Right renal pelvis (tissue), 4 donors: ENCODE measurements around the gene GJB5. TPM values are rescaled to one million over a fixed set of nuclear protein-coding genes. Genes with fewer than 3 reads are reported as not detected.
"Not testable (repeated sequence)": the region's sequence is repeated elsewhere in the genome, so short reads cannot be mapped to it uniquely, and the experiment has no call there.

Experiments
- DNase-seq, 4 donors: peaks; one replicate each; pipeline ENCODE4 v3.0.0-alpha.2; 2013; ENCODE audit warnings: low read depth in 4 of 4, low spot score in 3 of 4, missing footprints in 1 of 4
- polyA plus RNA-seq, 4 donors: library from polyadenylated mRNA; unstranded; fragments of 120-200 nt; gene quantifications; one replicate each; pipeline ENCODE4 v1.2.1, GENCODE V29; 2013; ENCODE audit not compliant: insufficient read length in 4 of 4

Gene GJB5
- polyA plus RNA-seq = under 1 TPM in 3 of 4 donors, not detected in 1; 0.19 to 0.54 (median 0.31) TPM

DNA sequence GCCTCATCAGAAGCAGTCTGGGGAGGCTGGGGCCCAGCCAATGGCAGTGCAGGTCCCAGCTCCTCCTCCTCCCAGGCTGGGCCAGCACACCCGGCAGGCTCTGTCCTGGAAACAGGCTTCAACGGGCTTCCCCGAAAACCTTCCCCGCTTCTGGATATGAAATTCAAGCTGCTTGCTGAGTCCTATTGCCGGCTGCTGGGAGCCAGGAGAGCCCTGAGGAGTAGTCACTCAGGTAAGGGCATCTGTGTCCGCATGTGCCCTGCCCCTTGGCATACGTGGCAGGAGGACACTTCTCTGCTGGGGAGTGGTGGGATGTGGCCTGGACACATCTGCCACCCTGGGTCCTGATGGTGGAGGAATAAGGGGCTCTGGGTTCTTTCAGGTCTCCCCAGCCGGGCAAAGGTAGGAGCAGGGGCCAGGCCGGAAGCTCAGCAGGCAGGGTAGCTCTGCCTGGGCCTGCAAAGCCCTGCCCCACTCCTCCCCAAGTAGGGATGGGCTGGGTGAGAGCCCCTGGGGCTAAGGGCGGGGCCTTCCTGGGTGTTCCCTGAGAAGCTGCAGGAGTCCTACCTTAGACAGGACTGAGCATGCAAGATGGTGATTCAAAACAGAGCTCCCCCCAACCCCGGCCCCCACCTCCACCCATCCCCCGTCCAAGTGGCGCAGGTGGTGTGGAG, at the start of gene GJB5:
Gene GJB5, plus strand, starts transcription at position 84 of the 674 bp plus-strand sequence. CDS start 2,284 bp downstream, outside the sequence.
- DNase-seq = no peak

GRCh38 chr1:34705077-34705476, 49.8 kb upstream of the GJB5 start:
- no peak for DNase-seq

GRCh38 chr1:34708106-34708505, 46.7 kb upstream of the GJB5 start:
- no peak for DNase-seq

- DNase-seq = peak in 2 of 4 donors; percentile 22 to 38
Measured at GRCh38 chr1:34709547-34709946, 45.3 kb upstream of the GJB5 start.

DNA sequence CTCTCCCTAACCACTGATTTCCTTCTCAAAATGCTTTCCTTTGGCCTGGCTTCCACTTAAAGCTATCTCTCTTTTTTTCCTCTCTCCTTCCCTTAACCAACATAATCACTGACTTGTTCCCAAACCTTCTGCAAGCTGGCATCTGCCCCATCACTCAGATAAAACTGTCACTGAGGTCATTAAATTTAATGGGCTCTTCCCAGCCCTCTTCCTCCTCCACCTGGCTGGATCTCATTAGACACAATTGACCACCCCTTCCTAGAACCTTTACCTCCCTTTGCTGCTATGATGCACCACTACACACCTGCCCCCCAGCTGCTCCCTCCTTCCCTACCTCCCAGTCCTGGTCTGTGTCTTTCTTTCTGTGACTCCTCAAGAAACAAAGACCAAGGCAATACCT, 44.0 kb upstream of the GJB5 start:
- peak in 1 of 4 donors; percentile 24 for DNase-seq

DNA sequence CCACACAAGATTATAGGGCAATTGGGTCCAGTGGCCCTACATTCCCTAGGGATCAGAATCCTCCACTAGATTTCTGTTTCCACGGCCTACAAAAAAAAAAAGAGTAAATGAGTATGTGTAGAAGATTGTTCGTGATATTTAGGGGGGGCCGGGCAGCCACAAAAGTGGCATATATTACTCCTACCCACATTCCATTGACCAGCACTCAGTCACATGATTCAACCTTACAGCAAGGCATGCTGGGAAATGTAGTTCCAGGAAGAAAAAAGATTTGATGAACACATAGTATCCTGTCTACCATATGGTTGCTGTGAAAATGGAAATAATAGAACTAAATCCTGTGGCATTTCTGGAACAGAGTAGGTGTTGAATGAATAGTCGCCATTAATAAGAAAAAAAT, 43.4 kb upstream of the GJB5 start:
- DNase-seq = no peak

DNA sequence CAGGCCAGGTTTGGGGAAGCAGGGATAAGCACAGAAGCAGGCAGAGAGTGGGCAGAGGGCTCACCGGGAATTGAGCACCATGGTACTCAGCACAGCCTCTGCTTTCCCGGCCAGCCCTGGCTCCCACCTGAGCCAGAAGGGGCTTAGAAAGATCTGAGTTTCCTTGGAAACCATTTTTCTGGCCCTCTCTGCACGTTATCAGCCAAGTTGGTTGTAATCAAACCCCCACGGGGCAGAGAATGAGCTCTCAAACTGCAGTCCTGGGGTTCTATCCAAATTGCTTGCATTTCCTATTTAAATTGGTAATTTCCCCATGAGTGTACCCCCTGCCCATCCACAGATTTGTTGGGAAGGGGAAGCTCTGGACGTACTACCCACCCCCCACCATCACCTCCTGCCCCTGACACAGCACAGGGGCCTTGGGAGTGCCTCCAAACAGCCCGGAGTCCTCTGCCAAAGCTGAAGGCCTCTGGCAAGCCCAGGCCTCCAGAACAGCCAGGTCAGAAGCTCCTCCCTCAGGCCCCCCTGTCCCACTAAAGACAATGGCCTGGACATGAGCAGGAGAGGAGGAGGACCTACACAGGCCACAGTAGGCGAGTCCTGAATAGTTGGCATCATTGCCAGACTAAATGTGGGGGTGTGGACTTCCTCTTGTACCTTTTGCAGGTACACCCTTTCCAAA, 42.7 kb upstream of the GJB5 start:
- no peak for DNase-seq

GRCh38 chr1:34713443-34713842, 41.4 kb upstream of the GJB5 start:
- DNase-seq = no peak

GRCh38 chr1:34714386-34714785, 40.5 kb upstream of the GJB5 start:
- DNase-seq = no peak

- DNase-seq = no peak
Measured at GRCh38 chr1:34715139-34715538, 39.7 kb upstream of the GJB5 start.

GRCh38 chr1:34721241-34721640, 33.6 kb upstream of the GJB5 start:
- DNase-seq = no peak

DNA sequence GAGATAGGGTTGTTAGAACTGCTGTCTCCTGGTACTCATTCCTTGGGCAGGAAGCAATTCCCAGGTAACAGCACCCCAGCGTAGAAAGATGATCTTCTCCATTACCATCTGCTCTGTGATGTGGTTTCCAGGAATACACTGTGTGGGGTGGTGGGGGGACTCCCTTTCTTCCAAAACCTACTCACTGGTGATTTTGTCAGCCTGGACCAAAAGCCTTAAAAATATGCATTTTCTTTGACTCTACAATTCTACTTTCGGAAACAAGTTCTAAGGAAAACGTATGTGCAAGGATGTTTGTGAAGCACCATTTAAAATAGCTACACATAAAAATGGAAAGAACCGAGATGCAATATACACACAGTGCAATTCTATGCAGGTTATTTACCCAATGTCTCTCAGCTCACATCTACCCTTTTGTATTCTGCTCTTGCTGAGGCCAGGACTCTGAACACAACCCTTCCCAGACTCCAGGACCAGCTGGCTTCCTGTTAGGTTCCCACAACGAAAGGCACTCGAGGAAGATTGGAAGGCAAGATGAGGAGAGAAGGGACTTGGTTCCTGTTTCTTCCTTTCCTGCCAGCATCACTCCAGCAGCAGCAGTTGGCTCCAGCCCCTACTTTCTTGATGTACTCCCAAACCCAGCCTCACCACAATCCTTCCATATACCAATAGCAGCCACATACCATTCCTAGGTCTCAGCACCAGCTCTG, 33.0 kb upstream of the GJB5 start:
- no peak for DNase-seq

DNA sequence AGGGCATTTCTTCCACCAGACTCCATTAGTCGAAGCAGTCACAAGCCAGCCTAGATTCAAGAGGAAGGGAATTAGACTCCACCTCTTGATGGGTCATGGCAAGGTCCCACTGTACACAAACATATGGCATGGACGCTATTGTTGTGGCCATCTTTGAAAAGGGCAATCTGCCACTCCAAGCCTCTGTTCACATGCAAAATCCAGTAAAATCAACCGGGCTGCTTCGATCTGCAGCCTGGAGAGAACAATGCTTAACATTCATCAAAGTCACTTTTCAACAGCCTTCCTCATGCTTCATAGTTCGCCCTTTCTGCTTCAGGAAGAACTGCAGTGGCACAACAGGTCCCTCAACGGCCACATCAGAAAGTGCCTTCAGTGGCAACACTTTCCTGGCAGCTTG, 28.0 kb upstream of the GJB5 start:
- no peak for DNase-seq

GRCh38 chr1:34730485-34730884, 24.4 kb upstream of the GJB5 start:
- DNase-seq = no peak

DNA sequence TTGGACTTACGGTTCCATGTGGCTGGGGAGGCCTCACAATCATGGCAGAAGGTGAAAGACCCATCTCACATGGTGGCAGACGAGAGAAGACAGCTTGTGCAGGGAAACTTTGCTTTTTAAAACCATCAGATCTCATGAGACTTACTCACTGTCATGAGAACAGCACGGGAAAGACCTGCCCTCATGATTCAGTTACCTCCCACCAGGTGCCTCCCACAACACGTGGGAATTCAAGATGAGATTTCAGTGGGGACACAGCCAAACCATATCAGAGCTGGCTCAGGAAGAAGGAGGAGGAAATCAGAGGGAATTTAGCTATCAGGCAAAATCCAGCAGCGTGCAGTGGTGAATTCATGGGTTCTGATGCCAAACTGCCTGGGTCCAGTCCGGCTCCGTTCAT, 22.0 kb upstream of the GJB5 start:
- not testable (repeated sequence) for DNase-seq

DNA sequence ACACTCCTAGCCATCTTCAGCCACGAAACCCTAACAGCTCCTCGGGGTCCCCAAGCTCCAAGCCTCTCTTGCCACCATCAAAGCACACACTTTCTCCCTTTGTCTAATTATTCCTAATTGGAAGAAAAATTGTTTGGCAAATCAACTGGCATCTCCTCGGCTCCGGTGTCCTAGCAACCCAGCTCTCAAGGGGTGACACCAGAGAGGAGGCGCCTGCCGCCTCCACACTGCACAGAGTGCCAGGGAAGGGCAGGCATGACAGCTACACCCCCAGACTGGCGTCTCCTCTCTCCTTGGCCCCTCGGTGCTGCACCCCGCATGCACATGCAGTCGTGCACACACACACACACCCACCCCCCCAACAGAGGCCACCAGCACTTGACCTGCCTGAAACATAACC, 18.2 kb upstream of the GJB5 start:
- no peak for DNase-seq

- not testable (repeated sequence) for DNase-seq
Measured at GRCh38 chr1:34737236-34737635, 17.6 kb upstream of the GJB5 start.

- DNase-seq = no peak
Measured at GRCh38 chr1:34739613-34740012, 15.2 kb upstream of the GJB5 start.

DNA sequence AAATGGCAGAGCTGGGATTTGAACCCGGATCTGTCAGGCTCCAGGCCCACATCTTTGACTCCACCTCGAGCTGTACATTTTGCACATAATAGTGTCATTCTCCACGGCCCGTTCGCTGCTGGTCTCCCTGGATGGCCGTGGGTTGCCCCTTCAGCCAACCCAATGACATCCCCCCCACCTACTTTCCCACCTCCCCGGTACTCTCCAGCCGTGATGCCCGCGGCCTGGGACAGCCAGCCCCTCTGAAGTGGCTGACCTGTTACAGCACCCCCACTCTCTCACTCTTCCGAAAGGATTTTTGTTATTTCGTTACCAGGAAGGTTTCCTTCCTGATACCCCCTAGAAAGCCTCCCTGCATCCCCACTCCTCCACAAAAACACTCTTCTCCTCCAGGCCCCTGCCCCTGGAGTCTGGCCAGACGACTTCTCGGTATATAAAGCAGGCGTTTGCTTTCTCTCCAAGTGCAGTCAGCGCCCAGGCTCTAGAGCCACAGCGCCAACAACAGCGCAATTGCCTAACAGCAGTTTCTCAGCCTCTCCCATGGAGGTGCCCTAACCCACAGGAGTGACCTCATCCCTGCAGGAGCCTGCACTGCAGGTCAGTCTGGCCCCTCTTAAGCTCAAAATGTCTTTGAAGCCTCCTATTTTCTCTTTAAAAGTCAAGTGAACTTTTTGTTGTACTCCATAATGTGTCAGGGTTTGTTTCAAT, 14.5 kb upstream of the GJB5 start:
- no peak for DNase-seq

DNA sequence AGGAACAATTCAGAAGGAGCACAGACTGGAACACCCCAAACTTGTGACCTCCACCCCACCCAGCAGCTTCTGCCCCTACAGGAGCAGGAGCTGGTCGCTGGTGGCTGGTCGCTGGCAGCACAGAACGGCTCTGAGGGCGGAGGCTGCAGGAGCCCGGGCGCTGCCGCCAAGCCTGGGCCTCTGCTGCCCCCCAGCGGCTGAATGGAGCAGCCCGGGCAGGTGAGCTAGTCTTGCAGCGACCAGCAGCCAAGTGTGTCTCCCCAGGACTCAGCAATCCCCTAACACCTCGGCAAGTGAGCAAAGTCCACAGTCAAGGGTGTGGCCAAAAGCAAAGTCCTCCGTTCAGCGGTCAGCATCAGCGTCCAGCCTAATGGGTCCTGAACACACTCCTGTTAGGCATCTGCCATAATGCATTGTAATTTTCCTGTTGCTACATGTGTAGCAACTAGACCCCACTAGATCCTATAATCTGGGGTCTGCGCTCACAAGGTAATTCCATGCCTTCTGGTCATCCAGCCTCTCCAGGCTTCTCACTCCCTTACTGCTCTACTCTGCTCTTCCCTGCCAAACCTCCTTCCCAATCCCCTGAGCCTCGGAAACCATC, 12.1 kb upstream of the GJB5 start:
- peak; percentile 40 to 66 (median 52) for DNase-seq

DNA sequence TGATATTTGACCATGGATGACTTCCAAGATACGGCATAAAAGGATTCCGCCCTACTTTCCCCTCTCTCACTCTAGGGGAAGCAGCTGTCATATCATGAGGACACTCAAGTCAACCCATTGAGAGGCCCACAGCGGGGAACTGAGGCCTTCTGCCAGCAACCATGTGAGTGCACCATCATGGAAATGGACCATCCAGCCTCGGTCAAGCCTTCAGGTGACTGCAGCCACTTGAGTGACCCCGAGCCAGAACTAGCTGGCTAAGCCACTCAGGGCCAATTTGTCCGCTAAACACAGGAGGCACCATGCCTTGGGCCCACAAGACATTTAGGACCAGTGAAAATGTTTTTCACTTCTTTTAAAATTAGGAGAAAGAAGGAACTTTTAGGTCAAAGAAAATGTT, 11.1 kb upstream of the GJB5 start:
- DNase-seq = no peak
